ENCODE measurements around the gene GPN3. TPM values are rescaled to one million over a fixed set of nuclear protein-coding genes. Genes with fewer than 3 reads are reported as not detected.

GPN3 gene
- total and polyA plus RNA-seq, 2 of the 13 experiments (the other 11 are each of a cell fraction or from before 2014, with no cell fraction given), result 28.7 to 29.5 TPM

GRCh38 chr12:110403146-110403975 is 64.7 kb downstream of the GPN3 start, which contains the start of gene ANAPC7 (continued):
- no peak for TF ChIP-seq ZHX1 (CRISPR knock-in tag; IDR thresholded peaks at IDR 0.05; ENCODE audit: low read depth)
- no peak for TF ChIP-seq KLF13 (CRISPR knock-in tag; IDR thresholded peaks at IDR 0.05)
- no peak for TF ChIP-seq MTF2 (CRISPR knock-in tag; IDR thresholded peaks at IDR 0.05; ENCODE audit: borderline replicate concordance)
- no peak for TF ChIP-seq ZNF652 (CRISPR knock-in tag; IDR thresholded peaks at IDR 0.05; ENCODE audit: borderline replicate concordance, low read depth)
- TF ChIP-seq TFDP1 (CRISPR knock-in tag; IDR thresholded peaks at IDR 0.05; ENCODE audit: borderline replicate concordance), result peak; percentile 89
- no peak for TF ChIP-seq ZUFSP (CRISPR knock-in tag; IDR thresholded peaks at IDR 0.05; ENCODE audit: borderline replicate concordance)
- no peak for TF ChIP-seq BCLAF1 (IDR thresholded peaks at IDR 0.05)
- TF ChIP-seq ZNF407 (CRISPR knock-in tag; IDR thresholded peaks at IDR 0.05; ENCODE audit: not compliant biosample characterization), result peak; percentile 80
- peak; percentile 25; the same call in 1 of the 2 replicates for TF ChIP-seq NR2C2 (CRISPR knock-in tag; IDR thresholded peaks at IDR 0.05; ENCODE audit: borderline replicate concordance)

Data from HepG2 (cell line).